SK-N-MC (cell line): ENCODE measurements around the gene ANKS6.

Experiments used
- DNase-seq: peaks from one replicate; pipeline ENCODE4 v3.0.0-alpha.2; 2011; ENCODE audit warnings: low read depth, low spot score
- H3K27ac ChIP-seq: fragments of 200-600 bp; sonication (generic); 2 replicates; pipeline ENCODE4 v1.5.1; 2016; ENCODE audit warnings: mixed run types
- H3K36me3 ChIP-seq: fragments of 200-600 bp; sonication (generic); 2 replicates; pipeline ENCODE4 v1.6.1; 2017; ENCODE audit warnings: antibody characterized with exemption, low read length, mixed read lengths; ENCODE audit not compliant: insufficient read depth
- H3K4me3 ChIP-seq: fragments of 200-600 bp; sonication (generic); 2 replicates; pipeline ENCODE4 v1.5.1; 2016
- H3K9ac ChIP-seq: fragments of 200-600 bp; sonication (generic); 2 replicates; pipeline ENCODE4 v1.8.0; 2017; ENCODE audit warnings: mixed run types, mixed read lengths; ENCODE audit not compliant: insufficient read length
- H3K9me3 ChIP-seq: fragments of 200-600 bp; sonication (generic); 2 replicates; pipeline ENCODE4 v1.6.1; 2017; ENCODE audit warnings: low read depth, mild to moderate bottlenecking, antibody characterized with exemption, low read length, moderate library complexity, mixed read lengths
- EZH2 ChIP-seq: fragments of 200-600 bp; sonication (generic); IDR thresholded peaks from one replicate; pipeline ENCODE4 v1.6.1; 2017; ENCODE audit warnings: antibody characterized with exemption
- FOXP2 ChIP-seq: optimal IDR thresholded peaks from 2 replicates; pipeline ENCODE3; 2011; ENCODE audit warnings: mild to moderate bottlenecking, moderate library complexity; ENCODE audit not compliant: insufficient read depth; ENCODE audit errors: extremely low read length, control extremely low read depth
- POLR2AphosphoS5 ChIP-seq: IDR thresholded peaks from 2 replicates; pipeline ENCODE4 v1.6.1; 2012; ENCODE audit warnings: mild to moderate bottlenecking, low read depth, low read length, borderline replicate concordance

The ANKS6 gene

DNA sequence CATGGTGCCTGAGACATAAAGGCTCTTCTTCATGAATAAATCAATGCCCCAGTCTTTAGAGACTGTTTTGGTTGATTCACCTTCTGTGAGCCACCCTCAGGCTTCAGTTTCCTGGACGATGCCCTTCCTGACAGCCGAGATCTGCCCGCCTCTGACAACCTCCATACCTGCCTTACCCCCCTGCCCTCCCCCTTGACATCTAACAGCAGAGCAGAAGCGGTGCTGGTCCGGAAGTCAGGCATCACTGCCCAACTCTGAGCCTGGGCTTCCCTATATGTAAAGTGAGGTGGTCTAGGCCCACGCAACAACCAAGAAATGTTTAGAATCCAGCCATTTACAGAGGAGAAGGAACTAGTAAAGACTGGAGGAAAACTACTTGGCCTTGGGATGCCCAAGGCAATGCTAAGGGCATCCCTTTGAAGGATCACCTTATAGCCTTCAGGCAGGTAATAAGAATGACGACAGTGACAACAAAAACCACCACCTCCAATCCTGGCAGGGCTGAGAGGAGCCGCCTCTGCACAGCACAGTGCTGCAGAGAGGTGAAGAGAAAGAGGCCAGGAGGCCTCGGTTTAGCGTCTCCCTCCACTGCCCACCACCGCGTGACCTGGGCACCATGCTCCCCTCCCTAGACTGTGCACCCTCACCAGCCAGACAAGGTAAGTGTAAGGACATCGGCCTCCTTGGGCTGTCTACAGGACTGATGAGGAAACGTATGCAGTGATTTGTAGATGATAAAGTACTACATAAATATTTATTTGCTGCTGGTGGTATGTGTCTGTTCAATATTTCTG is 52.3 kb downstream of the ANKS6 start:
- H3K27ac ChIP-seq = no peak overlapping the region

DNA sequence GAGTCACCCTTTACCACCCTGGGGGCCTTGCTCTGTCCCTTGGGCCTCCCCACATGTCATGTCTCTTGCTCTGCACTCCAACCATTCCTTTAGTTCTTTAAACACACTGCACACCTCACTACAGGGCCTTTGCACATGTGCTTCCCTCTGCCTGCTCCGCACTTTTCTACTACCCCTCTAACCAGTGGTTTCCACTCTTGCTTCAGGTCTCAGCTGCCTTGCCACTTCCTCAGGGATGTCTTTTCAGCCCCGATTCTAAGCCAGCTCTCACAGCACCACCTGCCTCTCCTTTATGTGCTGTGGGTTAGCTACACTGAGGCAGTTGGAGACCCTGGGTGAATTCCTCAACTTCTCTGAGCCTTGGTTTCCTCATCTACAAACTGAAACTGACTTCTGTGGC is 53.0 kb downstream of the ANKS6 start:
- TF ChIP-seq EZH2 = no peak
- TF ChIP-seq FOXP2 = no peak
- no peak for TF ChIP-seq POLR2AphosphoS5
- H3K36me3 ChIP-seq = 0 out of 2 replicates have a peak, but pooled peaks cover 4% of the 10 kb centered on the region
- no peak overlapping the region for H3K9ac ChIP-seq
- no peak overlapping the region for H3K4me3 ChIP-seq
- H3K9me3 ChIP-seq = no peaks in the 10 kb centered on the region
- no peak for DNase-seq
- no peak overlapping the region for H3K27ac ChIP-seq

More for the DNA sequence above, 52.3 kb downstream of the ANKS6 start:
- no peak for DNase-seq
- Histone ChIP-seq H3K9ac (no peak overlapping the region), H3K4me3 (no peak overlapping the region), H3K9me3 (no peaks in the 10 kb centered on the region), H3K36me3 (0 out of 2 replicates have a peak, but pooled peaks cover under 1% of the 10 kb centered on the region)
- no peak for TF ChIP-seq FOXP2
- no peak for TF ChIP-seq POLR2AphosphoS5
- TF ChIP-seq EZH2 = no peak

DNA sequence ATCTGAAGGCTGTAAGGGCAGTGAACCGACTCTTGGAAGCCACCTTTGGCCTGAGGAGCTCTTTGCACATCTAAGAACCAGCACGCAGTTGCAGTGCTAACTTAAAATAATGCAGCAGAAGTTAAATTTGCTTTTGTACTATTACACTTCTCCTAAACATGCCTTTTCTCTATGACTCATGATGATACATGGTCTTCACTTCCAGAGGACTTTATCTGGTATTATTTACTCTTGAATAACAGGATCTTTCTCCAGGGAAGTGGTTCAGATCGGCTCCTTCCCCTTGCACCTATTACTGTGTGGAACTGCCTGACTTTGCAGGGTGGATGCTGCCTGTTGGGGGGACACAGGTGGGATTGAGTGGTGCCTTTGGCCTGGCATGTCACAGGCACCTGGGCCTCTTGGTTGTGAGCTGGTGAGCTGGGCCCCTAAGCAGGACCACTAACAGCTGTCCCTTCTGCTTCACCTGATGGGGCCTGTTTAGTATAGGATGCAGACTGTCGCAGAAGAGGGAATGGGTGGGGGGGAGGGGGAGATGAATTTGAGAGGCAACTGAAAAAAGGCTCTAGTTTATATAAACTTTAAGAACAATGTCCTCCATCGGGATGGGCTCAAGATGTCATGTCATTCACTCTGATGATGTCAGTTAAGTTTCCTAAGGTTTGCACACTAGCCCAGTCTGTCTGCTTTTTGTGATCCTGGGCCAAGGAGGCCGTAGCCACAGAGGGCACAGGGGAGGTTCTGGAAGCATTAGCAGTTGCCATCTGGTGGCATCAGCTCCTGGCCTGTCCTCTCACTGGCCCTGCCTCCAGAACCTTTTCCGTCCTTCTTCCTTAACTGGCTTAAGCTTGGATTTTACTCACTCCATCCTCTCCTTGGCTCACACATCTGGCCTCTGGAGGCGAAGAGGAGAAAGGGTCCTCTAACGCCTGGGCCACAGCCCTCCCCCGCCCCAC is 53.8 kb downstream of the ANKS6 start:
- H3K9ac ChIP-seq = no peak overlapping the region
- DNase-seq = no peak
- TF ChIP-seq POLR2AphosphoS5 (no peak), EZH2 (no peak), FOXP2 (no peak)

DNA sequence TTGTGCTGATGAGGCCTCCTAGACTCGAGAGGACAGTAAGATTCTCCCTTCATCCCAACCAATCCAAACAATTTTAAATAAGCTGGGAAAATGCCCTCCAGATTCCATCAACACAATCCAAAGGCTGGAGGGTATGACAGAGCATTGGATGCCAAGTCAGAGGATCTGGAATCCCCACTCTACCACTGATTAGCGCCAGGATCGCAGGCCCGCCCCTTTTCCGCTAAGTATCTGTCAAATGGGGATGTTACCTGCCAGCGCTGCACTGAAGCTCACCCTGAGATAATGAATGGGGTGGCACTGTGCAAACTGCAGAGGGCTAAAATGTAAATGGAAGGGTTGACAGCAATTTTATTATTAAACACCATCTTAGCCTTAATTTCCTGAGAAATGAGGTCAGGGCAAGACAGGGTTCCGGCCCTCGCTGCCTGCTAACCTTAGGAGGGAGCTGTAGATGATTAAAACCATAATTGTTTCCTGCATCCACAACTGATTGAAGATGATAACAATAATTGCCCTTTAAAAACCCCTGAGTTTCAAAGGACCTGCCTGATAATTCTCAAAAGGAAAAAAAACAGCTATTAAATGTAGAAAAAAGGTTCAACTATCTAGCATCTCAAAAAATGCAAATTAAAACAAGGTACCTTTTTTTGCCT is 56.0 kb downstream of the ANKS6 start:
- H3K4me3 ChIP-seq = no peak overlapping the region
- TF ChIP-seq EZH2 (no peak), POLR2AphosphoS5 (no peak), FOXP2 (no peak)

More for the DNA sequence above, 53.8 kb downstream of the ANKS6 start:
- Histone ChIP-seq H3K9me3 (no peaks in the 10 kb centered on the region), H3K27ac (no peak overlapping the region), H3K4me3 (no peak overlapping the region), H3K36me3 (0 out of 2 replicates have a peak, but pooled peaks cover 4% of the 10 kb centered on the region)

DNA sequence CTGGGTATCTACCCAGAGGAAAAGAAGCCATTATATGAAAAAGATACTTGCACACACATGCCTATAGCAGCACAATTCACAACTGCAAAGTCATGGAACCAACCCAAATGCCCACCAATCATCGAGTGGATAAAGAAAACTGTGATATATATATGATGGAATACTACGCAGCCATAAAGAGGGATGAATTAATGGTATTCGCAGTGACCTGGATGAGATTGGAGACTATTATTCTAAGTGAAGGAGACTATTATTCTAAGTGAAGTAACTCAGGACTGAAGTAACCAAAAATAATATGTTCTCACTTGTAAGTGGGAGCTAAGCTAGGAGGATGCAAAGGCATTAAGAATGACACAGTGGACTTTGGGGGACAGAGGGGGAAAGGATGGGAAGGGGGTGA is 57.6 kb downstream of the ANKS6 start:
- no peak for TF ChIP-seq POLR2AphosphoS5
- H3K9ac ChIP-seq = no peak overlapping the region
- peaks cover 12% of the 10 kb centered on the region; the same call in 1 of the 2 replicates for H3K36me3 ChIP-seq
- no peak for DNase-seq
- no peak overlapping the region for H3K4me3 ChIP-seq
- no peak overlapping the region for H3K27ac ChIP-seq
- H3K9me3 ChIP-seq = no peaks in the 10 kb centered on the region

More for the DNA sequence above, 56.0 kb downstream of the ANKS6 start:
- Histone ChIP-seq H3K9ac (no peak overlapping the region), H3K9me3 (no peaks in the 10 kb centered on the region), H3K36me3 (peaks cover 11% of the 10 kb centered on the region; the same call in 1 of the 2 replicates), H3K27ac (no peak overlapping the region)
- DNase-seq = no peak

DNA sequence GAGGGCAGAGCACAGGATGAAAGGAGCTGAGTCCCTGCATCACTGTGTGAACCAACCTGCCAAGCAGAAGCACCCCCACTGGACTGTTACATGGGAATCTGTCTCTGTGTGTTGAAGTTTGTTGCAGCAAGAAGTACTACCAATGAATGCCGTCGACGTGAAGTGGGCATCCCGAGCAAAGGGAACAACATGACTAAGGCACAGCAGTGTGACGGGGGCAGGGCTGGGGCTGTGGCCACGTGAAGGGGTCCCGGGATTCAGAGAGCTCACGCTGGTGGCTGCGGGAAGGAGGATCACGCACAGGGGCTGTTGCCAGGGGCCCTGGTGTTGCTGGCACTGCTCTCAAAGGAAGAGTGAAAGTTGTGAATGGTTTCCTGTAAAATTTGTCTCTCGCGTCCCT is 60.1 kb downstream of the ANKS6 start:
- Histone ChIP-seq H3K9me3 (no peaks in the 10 kb centered on the region), H3K9ac (no peak overlapping the region), H3K27ac (no peak overlapping the region), H3K36me3 (peaks cover 12% of the 10 kb centered on the region; the same call in 1 of the 2 replicates), H3K4me3 (no peak overlapping the region)
- DNase-seq = no peak
- no peak for TF ChIP-seq FOXP2
- no peak for TF ChIP-seq EZH2
- no peak for TF ChIP-seq POLR2AphosphoS5

DNA sequence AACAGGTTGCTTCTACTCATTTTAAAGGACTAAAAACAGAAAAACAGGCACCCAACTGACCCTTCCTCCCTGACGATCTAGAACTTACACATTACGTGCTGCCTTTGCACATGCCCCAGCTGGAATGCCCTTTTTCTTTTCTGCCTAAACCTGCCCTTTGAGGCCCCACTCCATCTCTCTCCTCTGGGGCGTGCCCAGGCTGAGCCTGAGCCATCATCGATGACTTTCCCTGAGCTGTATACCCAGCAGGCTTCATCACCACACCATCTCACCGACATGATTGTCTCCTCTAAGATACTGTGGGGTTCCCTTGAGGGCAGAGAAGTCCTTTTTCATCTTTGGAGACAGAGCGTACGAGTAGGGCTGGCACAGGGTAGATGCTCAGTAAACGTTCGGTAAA is 63.6 kb downstream of the ANKS6 start:
- H3K36me3 ChIP-seq = peaks cover 8% of the 10 kb centered on the region; the same call in 1 of the 2 replicates
- DNase-seq = no peak
- H3K27ac ChIP-seq = no peak overlapping the region
- H3K4me3 ChIP-seq = no peak overlapping the region
- TF ChIP-seq POLR2AphosphoS5 (no peak), EZH2 (no peak), FOXP2 (no peak)
- no peaks in the 10 kb centered on the region for H3K9me3 ChIP-seq
- H3K9ac ChIP-seq = no peak overlapping the region

DNA sequence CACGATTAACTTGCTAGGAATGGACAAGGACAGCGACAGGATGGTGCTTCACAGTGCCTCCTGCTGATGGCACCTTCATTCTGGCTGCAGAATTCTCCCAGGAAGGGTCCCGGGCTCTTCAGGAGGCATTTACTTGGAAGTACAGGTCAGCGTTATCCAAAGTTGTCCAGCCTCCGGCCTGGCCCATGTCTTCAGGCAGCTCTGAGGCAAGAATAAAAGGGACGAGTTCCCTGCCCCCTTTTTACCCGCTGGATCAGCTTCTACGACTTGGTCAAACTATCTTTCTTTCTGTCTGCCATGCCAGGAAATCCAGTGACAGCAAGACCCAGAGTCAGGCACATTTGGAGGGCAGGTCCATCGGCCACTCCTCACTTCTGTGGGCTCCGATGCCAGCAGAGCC is 64.3 kb downstream of the ANKS6 start:
- no peak overlapping the region for H3K9ac ChIP-seq
- no peak overlapping the region for H3K27ac ChIP-seq

More for the DNA sequence above, 64.3 kb downstream of the ANKS6 start:
- H3K9me3 ChIP-seq = no peaks in the 10 kb centered on the region
- H3K36me3 ChIP-seq = peaks cover 8% of the 10 kb centered on the region; the same call in 1 of the 2 replicates
- DNase-seq = no peak
- TF ChIP-seq POLR2AphosphoS5 (no peak), EZH2 (no peak), FOXP2 (no peak)
- no peak overlapping the region for H3K4me3 ChIP-seq
